Nephron (organoid): ENCODE measurements around the gene XRN1.

Experiments
- H3K27ac Mint-ChIP-seq, 3 experiments: 2 replicates each; pipeline ENCODE4 v1.8.0; 2020; ENCODE audit warnings: mixed read lengths in 3 of 3, mild to moderate bottlenecking in 2 of 3, moderate library complexity in 1 of 3
- H3K27me3 Mint-ChIP-seq: 2 replicates; pipeline ENCODE4 v1.8.0; 2021; ENCODE audit warnings: low read depth, mild to moderate bottlenecking, moderate library complexity, mixed read lengths
- H3K36me3 Mint-ChIP-seq: 2 replicates; pipeline ENCODE4 v1.8.0; 2020; ENCODE audit warnings: low read depth, mixed read lengths
- H3K4me1 Mint-ChIP-seq: 2 replicates; pipeline ENCODE4 v1.8.0; 2020; ENCODE audit warnings: mixed read lengths
- H3K4me3 Mint-ChIP-seq, 3 experiments: 2 replicates each; pipeline ENCODE4 v1.8.0; 2020; ENCODE audit warnings: mild to moderate bottlenecking in 3 of 3, mixed read lengths in 3 of 3, moderate library complexity in 2 of 3
- H3K9me3 Mint-ChIP-seq: 2 replicates; pipeline ENCODE4 v1.8.0; 2020; ENCODE audit warnings: mixed read lengths
- TF ChIP-seq, protein P1 (sequence below), 3 experiments: fragments of 200-600 bp; sonication (generic); IDR thresholded peaks; one replicate each; pipeline ENCODE4 v1.5.0; 2021; ENCODE audit warnings: antibody characterized with exemption in 3 of 3; ENCODE audit not compliant: unreplicated experiment in 3 of 3

Gene XRN1

DNA sequence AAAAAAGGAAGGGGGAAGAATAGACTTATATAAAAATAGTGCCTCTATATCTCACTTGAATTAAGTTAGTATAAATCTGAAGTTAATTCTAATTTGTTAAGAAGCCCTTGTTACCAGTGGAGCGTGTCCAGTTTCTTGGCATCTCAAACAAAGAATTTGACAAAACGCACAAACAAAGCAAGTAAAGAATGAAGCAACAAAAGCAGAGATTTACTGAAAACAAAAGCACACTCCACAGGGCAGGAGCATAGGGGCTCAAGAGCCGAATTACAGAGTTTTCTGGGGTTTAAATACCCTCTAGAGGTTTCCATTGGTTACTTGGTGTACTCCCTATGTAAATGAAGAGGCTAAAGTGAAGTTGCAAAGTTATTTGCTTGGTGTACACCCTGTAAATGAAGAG, 188.5 kb downstream of the XRN1 start:
- Mint-ChIP-seq H3K36me3 (no peaks in the 10 kb centered on the region), H3K27ac (no peak overlapping the region), H3K9me3 (peaks cover 12% of the 10 kb centered on the region), H3K27me3 (no peaks in the 10 kb centered on the region), H3K4me1 (no peaks in the 10 kb centered on the region), H3K4me3 (no peak overlapping the region)
- TF ChIP-seq, protein P1, sequence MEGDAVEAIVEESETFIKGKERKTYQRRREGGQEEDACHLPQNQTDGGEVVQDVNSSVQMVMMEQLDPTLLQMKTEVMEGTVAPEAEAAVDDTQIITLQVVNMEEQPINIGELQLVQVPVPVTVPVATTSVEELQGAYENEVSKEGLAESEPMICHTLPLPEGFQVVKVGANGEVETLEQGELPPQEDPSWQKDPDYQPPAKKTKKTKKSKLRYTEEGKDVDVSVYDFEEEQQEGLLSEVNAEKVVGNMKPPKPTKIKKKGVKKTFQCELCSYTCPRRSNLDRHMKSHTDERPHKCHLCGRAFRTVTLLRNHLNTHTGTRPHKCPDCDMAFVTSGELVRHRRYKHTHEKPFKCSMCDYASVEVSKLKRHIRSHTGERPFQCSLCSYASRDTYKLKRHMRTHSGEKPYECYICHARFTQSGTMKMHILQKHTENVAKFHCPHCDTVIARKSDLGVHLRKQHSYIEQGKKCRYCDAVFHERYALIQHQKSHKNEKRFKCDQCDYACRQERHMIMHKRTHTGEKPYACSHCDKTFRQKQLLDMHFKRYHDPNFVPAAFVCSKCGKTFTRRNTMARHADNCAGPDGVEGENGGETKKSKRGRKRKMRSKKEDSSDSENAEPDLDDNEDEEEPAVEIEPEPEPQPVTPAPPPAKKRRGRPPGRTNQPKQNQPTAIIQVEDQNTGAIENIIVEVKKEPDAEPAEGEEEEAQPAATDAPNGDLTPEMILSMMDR (IDR thresholded peaks at IDR 0.05; ENCODE audit: unreplicated experiment in 3 of 3) = no peak

DNA sequence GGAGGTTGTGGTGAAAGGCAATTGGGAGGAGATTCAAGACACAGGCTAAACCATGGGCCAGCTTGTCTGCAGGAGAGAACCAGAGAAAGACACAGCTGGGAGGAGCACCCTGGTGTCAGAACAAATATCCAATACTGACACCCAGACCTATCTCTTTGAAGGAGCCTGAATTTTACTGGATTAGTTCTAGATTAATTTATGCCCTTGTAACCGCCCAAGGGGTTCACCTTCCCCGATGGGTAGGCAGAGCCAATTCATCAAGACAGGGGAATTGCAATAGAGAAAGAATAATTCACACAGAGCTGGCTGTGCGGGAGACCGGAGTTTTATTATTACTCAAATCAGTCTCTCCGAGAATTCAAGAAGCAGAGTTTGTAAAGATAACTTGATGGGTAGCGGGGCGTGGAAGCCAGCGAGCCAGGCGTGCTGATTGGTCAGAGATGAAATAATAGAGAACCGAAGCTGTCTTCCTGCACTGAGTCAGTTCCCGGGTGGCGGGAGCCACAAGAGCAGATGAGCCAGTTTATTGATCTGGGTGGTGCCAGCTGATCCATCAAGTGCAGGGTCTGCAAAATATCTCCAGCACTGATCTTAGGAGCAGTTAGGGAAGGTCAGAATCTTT, 191.0 kb downstream of the XRN1 start:
- Mint-ChIP-seq H3K36me3 (no peaks in the 10 kb centered on the region), H3K27me3 (no peaks in the 10 kb centered on the region), H3K4me3 (no peak overlapping the region), H3K9me3 (peaks cover 31% of the 10 kb centered on the region), H3K27ac (no peak overlapping the region), H3K4me1 (no peaks in the 10 kb centered on the region)
- TF ChIP-seq, protein P1 (IDR thresholded peaks at IDR 0.05; ENCODE audit: unreplicated experiment in 3 of 3) = no peak
